MM.1S (cell line): ENCODE results near the gene LAMB2.

Experiments used
- EZH2 ChIP-seq: fragments of 300-600 bp; sonication (generic); optimal IDR thresholded peaks from 2 replicates; pipeline ENCODE3; 2017; ENCODE audit warnings: low read depth, mild to moderate bottlenecking, antibody characterized with exemption, low read length, mixed read lengths
- EZH2phosphoT487 ChIP-seq: fragments of 300-600 bp; sonication (generic); IDR thresholded peaks from 2 replicates; pipeline ENCODE4 v1.6.1; 2018; ENCODE audit warnings: antibody characterized with exemption, low read length
- TF ChIP-seq, protein P1 (sequence below): fragments of 300-600 bp; sonication (generic); IDR thresholded peaks from 2 replicates; pipeline ENCODE4 v1.5.1; 2016; ENCODE audit warnings: antibody characterized with exemption, low read length, mixed read lengths

DNA sequence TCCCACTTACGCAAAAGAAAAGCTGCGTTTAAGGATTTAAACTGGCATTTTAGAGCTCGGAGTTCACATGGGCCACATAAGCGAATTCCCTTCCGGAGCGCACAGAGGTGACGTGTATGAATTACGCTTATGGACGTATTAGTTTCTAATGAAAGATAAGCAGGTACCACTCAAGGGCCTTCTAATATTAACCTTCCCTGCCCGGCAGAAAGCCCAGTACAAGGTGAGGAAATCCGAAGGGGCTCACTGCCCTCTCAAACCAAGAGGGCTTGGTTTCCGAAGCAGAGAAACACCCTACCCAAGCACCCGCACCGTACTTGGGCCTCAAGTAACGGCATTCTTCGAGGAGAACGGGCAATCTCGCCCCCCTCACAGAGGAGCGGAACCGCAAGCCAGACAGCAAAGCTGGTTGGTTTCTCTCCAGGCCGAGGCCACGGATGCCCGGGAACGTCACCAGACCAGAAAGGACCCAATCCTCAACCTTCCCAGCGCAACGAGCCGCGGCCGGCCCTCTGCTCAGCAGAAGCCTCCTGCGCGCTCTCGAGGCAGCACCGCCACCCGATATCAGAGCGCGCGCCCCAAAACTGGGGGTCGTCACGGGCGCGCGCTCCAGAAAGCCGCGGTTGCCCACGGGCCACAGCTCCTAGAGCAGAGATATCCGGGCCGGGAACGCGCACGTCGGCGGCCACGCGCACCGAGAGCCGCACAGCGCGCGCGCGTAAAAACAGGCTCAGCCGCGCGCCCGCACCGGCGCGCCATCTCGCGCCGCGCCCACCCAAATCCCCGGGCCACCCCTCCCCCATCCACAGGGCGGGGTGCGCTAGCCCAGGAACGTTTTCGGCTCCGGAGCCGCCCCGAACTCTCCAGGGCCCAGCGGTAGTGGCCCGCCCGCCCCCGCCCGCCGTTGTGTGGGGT, 39.7 kb downstream of the LAMB2 start:
- TF ChIP-seq, protein P1, sequence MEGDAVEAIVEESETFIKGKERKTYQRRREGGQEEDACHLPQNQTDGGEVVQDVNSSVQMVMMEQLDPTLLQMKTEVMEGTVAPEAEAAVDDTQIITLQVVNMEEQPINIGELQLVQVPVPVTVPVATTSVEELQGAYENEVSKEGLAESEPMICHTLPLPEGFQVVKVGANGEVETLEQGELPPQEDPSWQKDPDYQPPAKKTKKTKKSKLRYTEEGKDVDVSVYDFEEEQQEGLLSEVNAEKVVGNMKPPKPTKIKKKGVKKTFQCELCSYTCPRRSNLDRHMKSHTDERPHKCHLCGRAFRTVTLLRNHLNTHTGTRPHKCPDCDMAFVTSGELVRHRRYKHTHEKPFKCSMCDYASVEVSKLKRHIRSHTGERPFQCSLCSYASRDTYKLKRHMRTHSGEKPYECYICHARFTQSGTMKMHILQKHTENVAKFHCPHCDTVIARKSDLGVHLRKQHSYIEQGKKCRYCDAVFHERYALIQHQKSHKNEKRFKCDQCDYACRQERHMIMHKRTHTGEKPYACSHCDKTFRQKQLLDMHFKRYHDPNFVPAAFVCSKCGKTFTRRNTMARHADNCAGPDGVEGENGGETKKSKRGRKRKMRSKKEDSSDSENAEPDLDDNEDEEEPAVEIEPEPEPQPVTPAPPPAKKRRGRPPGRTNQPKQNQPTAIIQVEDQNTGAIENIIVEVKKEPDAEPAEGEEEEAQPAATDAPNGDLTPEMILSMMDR: no peak
- TF ChIP-seq EZH2 (no peak), EZH2phosphoT487 (no peak)
